HepG2 (cell line): ENCODE data around the gene GPR179. TPM values are rescaled to one million over a fixed set of nuclear protein-coding genes. Genes with fewer than 3 reads are reported as not detected.

Experiments used
- polyA plus RNA-seq, 8 experiments: library from polyadenylated mRNA; depleted of rRNA in 3 of 8; stranded (reverse) in 7 of 8; unstranded in 1 of 8; fragments of >200 nt; fragmentation: Illumina TruSeq in 4 of 8; extraction: Trizol in 4 of 8; gene quantifications; 2 replicates each; pipeline versions ENCODE4 v1.2.1 to v1.2.3, GENCODE V29; 2011 to 2016; ENCODE audit warnings: low read depth in 4 of 8, missing spikeins in 1 of 8, mixed read lengths in 1 of 8; ENCODE audit not compliant: insufficient read depth in 1 of 8
- total RNA-seq, 5 experiments: library from RNA; depleted of rRNA; stranded (reverse); fragments of >200 nt; fragmentation: Illumina TruSeq; extraction: Trizol; gene quantifications; 2 replicates each; pipeline ENCODE4 v1.2.3, GENCODE V29; 2016; ENCODE audit warnings: low read depth in 1 of 5

GPR179 gene
- total and polyA plus RNA-seq, 2 of the 13 experiments (the other 11 are each of a cell fraction or from before 2014, with no cell fraction given): 0.03 TPM; not detected in 1

Other genes starting within 250 kb of the GPR179 start
- gene TBC1D3E, start 216.0 kb downstream of the GPR179 start, total RNA-seq (2016; rRNA removed; fragmentation: Illumina TruSeq; extraction: Trizol): not detected in 2 replicates
- not detected in 2 replicates for gene TBC1D3E, start 216.0 kb downstream of the GPR179 start, polyA plus RNA-seq (2011; rRNA removed)
- gene TBC1D3, start 151.4 kb downstream of the GPR179 start, total RNA-seq (2016; rRNA removed; fragmentation: Illumina TruSeq; extraction: Trizol): not detected in 2 replicates
- gene TBC1D3, start 151.4 kb downstream of the GPR179 start, polyA plus RNA-seq (2011; rRNA removed): not detected in 2 replicates
- 89.5 and 130 TPM in 2 replicates for gene MRPL45, start 46.8 kb downstream of the GPR179 start, total RNA-seq (2016; rRNA removed; fragmentation: Illumina TruSeq; extraction: Trizol)
- 124 and 157 TPM in 2 replicates for gene MRPL45, start 46.8 kb downstream of the GPR179 start, polyA plus RNA-seq (2011; rRNA removed)
- 24.0 and 24.2 TPM in 2 replicates for gene SOCS7, start 7.9 kb upstream of the GPR179 start, total RNA-seq (2016; rRNA removed; fragmentation: Illumina TruSeq; extraction: Trizol)
- 17.8 and 19.2 TPM in 2 replicates for gene SOCS7, start 7.9 kb upstream of the GPR179 start, polyA plus RNA-seq (2011; rRNA removed)
- not detected in 2 replicates for gene ARHGAP23, start 84.5 kb upstream of the GPR179 start, total RNA-seq (2016; rRNA removed; fragmentation: Illumina TruSeq; extraction: Trizol)
- gene ARHGAP23, start 84.5 kb upstream of the GPR179 start, polyA plus RNA-seq (2011; rRNA removed): 0.03 TPM in 2 replicates